ENCODE results near the gene SIM2. TPM values are rescaled to one million over a fixed set of nuclear protein-coding genes. Genes with fewer than 3 reads are reported as not detected.

Gene SIM2
- total RNA-seq, 1 experiment from 2014 or later, result 23.9 TPM

DNA sequence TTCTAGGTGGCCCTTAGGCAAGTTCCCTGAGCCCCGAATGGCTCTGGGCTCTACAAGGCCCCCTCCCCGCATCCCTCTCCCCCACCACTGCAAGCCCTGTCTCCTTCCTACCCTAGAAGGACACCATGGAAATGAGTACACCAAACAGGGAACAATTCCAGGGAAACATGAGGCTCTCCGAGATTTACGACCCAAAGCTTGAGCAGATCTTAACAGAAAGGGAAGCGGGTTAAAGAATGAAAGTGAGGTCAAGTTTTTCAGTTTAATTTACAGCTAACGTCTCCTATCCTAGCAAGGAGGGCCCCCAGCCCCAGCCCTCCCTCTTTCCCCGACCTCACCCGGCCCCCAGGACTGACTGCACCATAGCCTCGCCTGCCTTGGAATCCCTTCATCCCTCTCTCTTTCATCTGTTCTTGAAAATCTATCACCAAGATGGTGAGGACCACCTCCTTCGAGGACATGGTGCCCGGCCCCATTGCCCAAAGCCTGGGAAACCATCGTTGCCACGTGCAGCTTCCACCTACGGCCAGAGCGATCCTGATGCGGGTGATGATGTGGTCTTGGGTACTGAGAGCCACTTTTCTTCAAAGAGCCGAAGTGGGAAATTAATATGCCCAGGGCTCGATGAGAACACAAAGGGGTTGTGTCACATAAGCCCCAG, 30.5 kb downstream of the SIM2 start:
- intact Hi-C loops (cut with micrococcal nuclease), result no loop called here
- CTCF ChIA-PET, result no interaction called here

More for the DNA sequence above, 30.5 kb downstream of the SIM2 start:
- Histone ChIP-seq H3K4me1 (ENCODE audit: control insufficient read depth in 1 of 2, insufficient read depth in 2 of 2, low read length in 2 of 2) (no peaks in the 10 kb centered on the region), H3K4me2 (ENCODE audit: low read length) (no peak overlapping the region), H3K9me3 (ENCODE audit: control insufficient read depth in 1 of 2, insufficient read depth in 1 of 2, low read depth in 1 of 2, low read length in 2 of 2) (no peaks in the 10 kb centered on the region), H3K9ac (ENCODE audit: low read length) (no peak overlapping the region), H3K4me3 (replicated peaks in 1 of 2; ENCODE audit: low read depth in 1 of 2, low read length in 2 of 2) (no peak overlapping the region), H3K27ac (ENCODE audit: low read depth, low read length) (no peak overlapping the region), H3K79me2 (ENCODE audit: insufficient read depth, low read length) (no peaks in the 10 kb centered on the region), H3K36me3 (ENCODE audit: control insufficient read depth in 1 of 2, insufficient read depth in 2 of 2, low read length in 2 of 2) (peaks cover 0 to 7% of the 10 kb centered on the region in 2 experiments; a peak in 1 of 4 replicates), H4K20me1 (ENCODE audit: insufficient read depth) (no peaks in the 10 kb centered on the region), H3K27me3 (ENCODE audit: insufficient read depth, low read length) (no peaks in the 10 kb centered on the region), H3K9me2 (ENCODE audit: insufficient read depth) (no peaks in the 10 kb centered on the region), H2AFZ (ENCODE audit: low read depth, low read length, poor library complexity, severe bottlenecking) (no peak overlapping the region)
- TF ChIP-seq YY1 (IDR thresholded peaks at IDR 0.05; ENCODE audit: extremely low read depth, insufficient replicate concordance, low read depth, low read length) (no peak), SIN3A (IDR thresholded peaks at IDR 0.05; ENCODE audit: low read depth) (no peak), CEBPB (IDR thresholded peaks at IDR 0.05; ENCODE audit: low read depth) (no peak), JUND (IDR thresholded peaks at IDR 0.05) (no peak), MAX (IDR thresholded peaks at IDR 0.05) (no peak), SP1 (IDR thresholded peaks at IDR 0.05; ENCODE audit: low read depth) (no peak), SRF (IDR thresholded peaks at IDR 0.05; ENCODE audit: low read depth) (no peak), ZNF274 (IDR thresholded peaks at IDR 0.05; ENCODE audit: low read depth, low read length) (no peak), TCF7L2 (IDR thresholded peaks at IDR 0.05; ENCODE audit: borderline replicate concordance, extremely low read depth, insufficient read depth, insufficient read length) (no peak), POLR2AphosphoS5 (IDR thresholded peaks at IDR 0.05; ENCODE audit: low read depth, low read length) (no peak), FOSL1 (IDR thresholded peaks at IDR 0.05; ENCODE audit: low read depth) (no peak), EZH2phosphoT487 (IDR thresholded peaks at IDR 0.05; ENCODE audit: borderline replicate concordance) (no peak), CBX3 (IDR thresholded peaks at IDR 0.05; ENCODE audit: low read depth) (no peak), EGR1 (IDR thresholded peaks at IDR 0.05; ENCODE audit: low read depth) (no peak), ELF1 (IDR thresholded peaks at IDR 0.05; ENCODE audit: borderline replicate concordance, low read depth) (no peak)
- TF ChIP-seq, protein P1, sequence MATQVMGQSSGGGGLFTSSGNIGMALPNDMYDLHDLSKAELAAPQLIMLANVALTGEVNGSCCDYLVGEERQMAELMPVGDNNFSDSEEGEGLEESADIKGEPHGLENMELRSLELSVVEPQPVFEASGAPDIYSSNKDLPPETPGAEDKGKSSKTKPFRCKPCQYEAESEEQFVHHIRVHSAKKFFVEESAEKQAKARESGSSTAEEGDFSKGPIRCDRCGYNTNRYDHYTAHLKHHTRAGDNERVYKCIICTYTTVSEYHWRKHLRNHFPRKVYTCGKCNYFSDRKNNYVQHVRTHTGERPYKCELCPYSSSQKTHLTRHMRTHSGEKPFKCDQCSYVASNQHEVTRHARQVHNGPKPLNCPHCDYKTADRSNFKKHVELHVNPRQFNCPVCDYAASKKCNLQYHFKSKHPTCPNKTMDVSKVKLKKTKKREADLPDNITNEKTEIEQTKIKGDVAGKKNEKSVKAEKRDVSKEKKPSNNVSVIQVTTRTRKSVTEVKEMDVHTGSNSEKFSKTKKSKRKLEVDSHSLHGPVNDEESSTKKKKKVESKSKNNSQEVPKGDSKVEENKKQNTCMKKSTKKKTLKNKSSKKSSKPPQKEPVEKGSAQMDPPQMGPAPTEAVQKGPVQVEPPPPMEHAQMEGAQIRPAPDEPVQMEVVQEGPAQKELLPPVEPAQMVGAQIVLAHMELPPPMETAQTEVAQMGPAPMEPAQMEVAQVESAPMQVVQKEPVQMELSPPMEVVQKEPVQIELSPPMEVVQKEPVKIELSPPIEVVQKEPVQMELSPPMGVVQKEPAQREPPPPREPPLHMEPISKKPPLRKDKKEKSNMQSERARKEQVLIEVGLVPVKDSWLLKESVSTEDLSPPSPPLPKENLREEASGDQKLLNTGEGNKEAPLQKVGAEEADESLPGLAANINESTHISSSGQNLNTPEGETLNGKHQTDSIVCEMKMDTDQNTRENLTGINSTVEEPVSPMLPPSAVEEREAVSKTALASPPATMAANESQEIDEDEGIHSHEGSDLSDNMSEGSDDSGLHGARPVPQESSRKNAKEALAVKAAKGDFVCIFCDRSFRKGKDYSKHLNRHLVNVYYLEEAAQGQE (IDR thresholded peaks at IDR 0.05; ENCODE audit: low read depth), result no peak
- TF ChIP-seq, protein P2, sequence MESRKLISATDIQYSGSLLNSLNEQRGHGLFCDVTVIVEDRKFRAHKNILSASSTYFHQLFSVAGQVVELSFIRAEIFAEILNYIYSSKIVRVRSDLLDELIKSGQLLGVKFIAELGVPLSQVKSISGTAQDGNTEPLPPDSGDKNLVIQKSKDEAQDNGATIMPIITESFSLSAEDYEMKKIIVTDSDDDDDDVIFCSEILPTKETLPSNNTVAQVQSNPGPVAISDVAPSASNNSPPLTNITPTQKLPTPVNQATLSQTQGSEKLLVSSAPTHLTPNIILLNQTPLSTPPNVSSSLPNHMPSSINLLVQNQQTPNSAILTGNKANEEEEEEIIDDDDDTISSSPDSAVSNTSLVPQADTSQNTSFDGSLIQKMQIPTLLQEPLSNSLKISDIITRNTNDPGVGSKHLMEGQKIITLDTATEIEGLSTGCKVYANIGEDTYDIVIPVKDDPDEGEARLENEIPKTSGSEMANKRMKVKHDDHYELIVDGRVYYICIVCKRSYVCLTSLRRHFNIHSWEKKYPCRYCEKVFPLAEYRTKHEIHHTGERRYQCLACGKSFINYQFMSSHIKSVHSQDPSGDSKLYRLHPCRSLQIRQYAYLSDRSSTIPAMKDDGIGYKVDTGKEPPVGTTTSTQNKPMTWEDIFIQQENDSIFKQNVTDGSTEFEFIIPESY (IDR thresholded peaks at IDR 0.05; ENCODE audit: extremely low read depth, insufficient replicate concordance, low read length), result no peak
- TF ChIP-seq, protein P3, sequence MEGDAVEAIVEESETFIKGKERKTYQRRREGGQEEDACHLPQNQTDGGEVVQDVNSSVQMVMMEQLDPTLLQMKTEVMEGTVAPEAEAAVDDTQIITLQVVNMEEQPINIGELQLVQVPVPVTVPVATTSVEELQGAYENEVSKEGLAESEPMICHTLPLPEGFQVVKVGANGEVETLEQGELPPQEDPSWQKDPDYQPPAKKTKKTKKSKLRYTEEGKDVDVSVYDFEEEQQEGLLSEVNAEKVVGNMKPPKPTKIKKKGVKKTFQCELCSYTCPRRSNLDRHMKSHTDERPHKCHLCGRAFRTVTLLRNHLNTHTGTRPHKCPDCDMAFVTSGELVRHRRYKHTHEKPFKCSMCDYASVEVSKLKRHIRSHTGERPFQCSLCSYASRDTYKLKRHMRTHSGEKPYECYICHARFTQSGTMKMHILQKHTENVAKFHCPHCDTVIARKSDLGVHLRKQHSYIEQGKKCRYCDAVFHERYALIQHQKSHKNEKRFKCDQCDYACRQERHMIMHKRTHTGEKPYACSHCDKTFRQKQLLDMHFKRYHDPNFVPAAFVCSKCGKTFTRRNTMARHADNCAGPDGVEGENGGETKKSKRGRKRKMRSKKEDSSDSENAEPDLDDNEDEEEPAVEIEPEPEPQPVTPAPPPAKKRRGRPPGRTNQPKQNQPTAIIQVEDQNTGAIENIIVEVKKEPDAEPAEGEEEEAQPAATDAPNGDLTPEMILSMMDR (IDR thresholded peaks at IDR 0.05 in 2 of 3, conservative IDR thresholded peaks at IDR 0.05 in 1 of 3; ENCODE audit: borderline replicate concordance in 1 of 3, insufficient read depth in 1 of 3, low read depth in 2 of 3, low read length in 2 of 3), result no peak
- TF ChIP-seq, protein P4, sequence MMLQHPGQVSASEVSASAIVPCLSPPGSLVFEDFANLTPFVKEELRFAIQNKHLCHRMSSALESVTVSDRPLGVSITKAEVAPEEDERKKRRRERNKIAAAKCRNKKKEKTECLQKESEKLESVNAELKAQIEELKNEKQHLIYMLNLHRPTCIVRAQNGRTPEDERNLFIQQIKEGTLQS (IDR thresholded peaks at IDR 0.05), result no peak
- ChIA-PET RAD21 (ENCODE audit: low non-redundant PET in 1 of 2, low total read pairs in 2 of 2, uncharacterized antibody in 2 of 2, unreplicated experiment in 2 of 2) (no interaction called here), POLR2A (no interaction called here)
- no TSS peak for BruUV-seq (replicated peaks)
- no peak for ATAC-seq
- no peak for DNase-seq (ENCODE audit: low read depth, low spot score)
